Stimulated activated CD4-positive, alpha-beta T cell treated with anti-CD3 and anti-CD28 coated beads, TNF-alpha, amount 100 ng/mL, for 1 hour (primary cell): ENCODE measurements around the gene PLN.

Source experiments
- DNase-seq, 3 donors: peaks; one replicate each; pipeline ENCODE4 v3.0.0-alpha.2; 2020; ENCODE audit warnings: low read depth in 3 of 3, low spot score in 1 of 3

The PLN gene

GRCh38 chr6:118578617-118579016 lies 30.5 kb downstream of the PLN start:
- no peak for DNase-seq

- DNase-seq: no peak
Measured at GRCh38 chr6:118579786-118580185, 31.7 kb downstream of the PLN start.

GRCh38 chr6:118580585-118581419 lies 32.7 kb downstream of the PLN start:
- no peak for DNase-seq

- no peak for DNase-seq
Measured at GRCh38 chr6:118581489-118581959, 33.4 kb downstream of the PLN start.

- DNase-seq: no peak
Measured at GRCh38 chr6:118584911-118585310, 36.8 kb downstream of the PLN start.

- no peak for DNase-seq
Measured at GRCh38 chr6:118586746-118587485, 38.8 kb downstream of the PLN start.

- no peak for DNase-seq
Measured at GRCh38 chr6:118588626-118589025, 40.5 kb downstream of the PLN start.

GRCh38 chr6:118589186-118589585 lies 41.1 kb downstream of the PLN start:
- no peak for DNase-seq

- no peak for DNase-seq
Measured at GRCh38 chr6:118589649-118590365, 41.7 kb downstream of the PLN start.

- no peak for DNase-seq
Measured at GRCh38 chr6:118591897-118592296, 43.8 kb downstream of the PLN start.

- no peak for DNase-seq
Measured at GRCh38 chr6:118594877-118595276, 46.8 kb downstream of the PLN start.

- DNase-seq: no peak
Measured at GRCh38 chr6:118596774-118597320, 48.8 kb downstream of the PLN start.

GRCh38 chr6:118597636-118598035 lies 49.5 kb downstream of the PLN start:
- no peak for DNase-seq

GRCh38 chr6:118598324-118598723 lies 50.2 kb downstream of the PLN start:
- DNase-seq: no peak

- DNase-seq: no peak
Measured at GRCh38 chr6:118602300-118602699, 54.2 kb downstream of the PLN start.

GRCh38 chr6:118603372-118603771 lies 55.3 kb downstream of the PLN start:
- no peak for DNase-seq

GRCh38 chr6:118606268-118606667 lies 58.2 kb downstream of the PLN start:
- no peak for DNase-seq

- no peak for DNase-seq
Measured at GRCh38 chr6:118606858-118607257, 58.8 kb downstream of the PLN start.
